ENCODE data around the gene SAMD11. TPM values are rescaled to one million over a fixed set of nuclear protein-coding genes. Genes with fewer than 3 reads are reported as not detected.

SAMD11 gene
- total and polyA plus RNA-seq, 4 donors = 0.51 to 4.1 (median 1.3) TPM

DNA sequence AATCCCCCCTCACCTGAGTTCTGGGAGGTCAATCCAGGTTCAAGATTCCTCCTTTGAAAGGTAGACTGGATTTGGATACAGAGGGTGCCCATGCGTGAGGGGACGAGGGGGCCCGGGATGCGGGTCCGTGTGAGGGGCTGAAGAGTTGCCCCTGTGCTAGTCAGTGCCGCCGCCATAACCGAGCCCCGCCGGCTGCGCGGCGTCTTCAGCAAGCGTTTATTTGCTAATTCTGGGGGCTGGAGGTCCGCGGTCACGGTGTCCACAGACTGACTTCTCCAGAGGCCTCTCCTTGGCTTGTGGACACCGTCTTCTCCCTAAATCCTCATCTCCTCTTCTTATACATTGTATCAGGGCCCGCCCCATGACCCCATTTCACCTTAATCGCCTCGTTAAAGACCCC, 20.9 kb upstream of the SAMD11 start:
- Histone ChIP-seq H3K27ac (ENCODE audit: low read depth in 1 of 2, low read length in 2 of 2) (no peak overlapping the region), H3K9me3 (ENCODE audit: control insufficient read depth in 4 of 4, low read length in 3 of 4) (no peaks in the 10 kb centered on the region), H3K4me3 (ENCODE audit: low read depth in 1 of 3, low read length in 3 of 3) (no peak overlapping the region), H3K27me3 (ENCODE audit: control insufficient read depth in 4 of 4, insufficient read depth in 4 of 4, low read length in 3 of 4) (peaks cover 0 to 3% (median 0%) of the 10 kb centered on the region in 4 donors), H3K4me1 (ENCODE audit: control insufficient read depth in 4 of 4, insufficient read depth in 4 of 4, low read length in 3 of 4) (peaks cover 0 to 3% (median 2%) of the 10 kb centered on the region in 4 donors), H3K36me3 (ENCODE audit: control insufficient read depth in 4 of 4, insufficient read depth in 3 of 4, low read depth in 1 of 4, low read length in 3 of 4) (no peaks in the 10 kb centered on the region), H3K9ac (ENCODE audit: low read depth in 1 of 2, low read length in 2 of 2) (no peak overlapping the region)
- DNase-seq (ENCODE audit: low spot score) = no peak
- 94% methylated on average over 21 of the region's 21 CpGs for WGBS
- TF ChIP-seq GABPA (IDR thresholded peaks at IDR 0.05 in 1 of 2, conservative IDR thresholded peaks at IDR 0.05 in 1 of 2) = no peak
- TF ChIP-seq SP1 (IDR thresholded peaks at IDR 0.05) = no peak
- no peak for TF ChIP-seq HNF4A (conservative IDR thresholded peaks at IDR 0.05)
- TF ChIP-seq HNF4G (IDR thresholded peaks at IDR 0.05) = no peak
- no peak for TF ChIP-seq FOXA1 (IDR thresholded peaks at IDR 0.05)
- no peak for TF ChIP-seq EGR1 (IDR thresholded peaks at IDR 0.05; ENCODE audit: low read depth in 2 of 2)
- no peak for TF ChIP-seq RXRA (IDR thresholded peaks at IDR 0.05)
- no peak for TF ChIP-seq ZBTB33 (IDR thresholded peaks at IDR 0.05)
- no peak for TF ChIP-seq TAF1 (conservative IDR thresholded peaks at IDR 0.05)
- TF ChIP-seq ATF3 (IDR thresholded peaks at IDR 0.05) = no peak

DNA sequence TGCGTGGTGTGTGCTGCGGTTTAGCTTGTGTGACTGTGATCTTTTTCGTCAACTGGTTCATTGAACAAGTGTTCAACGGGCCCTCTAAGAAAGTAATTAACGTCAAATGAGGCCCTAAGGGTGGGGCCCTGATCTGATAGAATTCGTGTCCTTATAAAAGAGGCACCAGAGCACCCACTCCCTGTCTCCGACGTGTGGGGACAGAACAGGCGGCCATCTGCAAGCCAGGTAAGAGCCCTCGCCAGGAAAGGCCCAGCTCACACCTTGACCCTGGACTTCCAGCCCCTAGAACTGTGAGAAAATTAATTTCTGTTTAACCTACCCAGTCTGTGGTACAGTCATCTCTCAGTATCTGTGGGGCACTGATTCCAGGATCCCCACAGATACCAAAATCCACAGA, 20.4 kb upstream of the SAMD11 start:
- H3K36me3 ChIP-seq (ENCODE audit: control insufficient read depth in 4 of 4, insufficient read depth in 3 of 4, low read depth in 1 of 4, low read length in 3 of 4) = no peaks in the 10 kb centered on the region
- TF ChIP-seq, protein P1, sequence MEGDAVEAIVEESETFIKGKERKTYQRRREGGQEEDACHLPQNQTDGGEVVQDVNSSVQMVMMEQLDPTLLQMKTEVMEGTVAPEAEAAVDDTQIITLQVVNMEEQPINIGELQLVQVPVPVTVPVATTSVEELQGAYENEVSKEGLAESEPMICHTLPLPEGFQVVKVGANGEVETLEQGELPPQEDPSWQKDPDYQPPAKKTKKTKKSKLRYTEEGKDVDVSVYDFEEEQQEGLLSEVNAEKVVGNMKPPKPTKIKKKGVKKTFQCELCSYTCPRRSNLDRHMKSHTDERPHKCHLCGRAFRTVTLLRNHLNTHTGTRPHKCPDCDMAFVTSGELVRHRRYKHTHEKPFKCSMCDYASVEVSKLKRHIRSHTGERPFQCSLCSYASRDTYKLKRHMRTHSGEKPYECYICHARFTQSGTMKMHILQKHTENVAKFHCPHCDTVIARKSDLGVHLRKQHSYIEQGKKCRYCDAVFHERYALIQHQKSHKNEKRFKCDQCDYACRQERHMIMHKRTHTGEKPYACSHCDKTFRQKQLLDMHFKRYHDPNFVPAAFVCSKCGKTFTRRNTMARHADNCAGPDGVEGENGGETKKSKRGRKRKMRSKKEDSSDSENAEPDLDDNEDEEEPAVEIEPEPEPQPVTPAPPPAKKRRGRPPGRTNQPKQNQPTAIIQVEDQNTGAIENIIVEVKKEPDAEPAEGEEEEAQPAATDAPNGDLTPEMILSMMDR (IDR thresholded peaks at IDR 0.05; ENCODE audit: low read depth, low read length, missing input control) = no peak
- TF ChIP-seq RAD21 (IDR thresholded peaks at IDR 0.05) = no peak
- TF ChIP-seq ATF3 (IDR thresholded peaks at IDR 0.05) = no peak
- TF ChIP-seq JUND (IDR thresholded peaks at IDR 0.05) = no peak
- TF ChIP-seq, protein P2, sequence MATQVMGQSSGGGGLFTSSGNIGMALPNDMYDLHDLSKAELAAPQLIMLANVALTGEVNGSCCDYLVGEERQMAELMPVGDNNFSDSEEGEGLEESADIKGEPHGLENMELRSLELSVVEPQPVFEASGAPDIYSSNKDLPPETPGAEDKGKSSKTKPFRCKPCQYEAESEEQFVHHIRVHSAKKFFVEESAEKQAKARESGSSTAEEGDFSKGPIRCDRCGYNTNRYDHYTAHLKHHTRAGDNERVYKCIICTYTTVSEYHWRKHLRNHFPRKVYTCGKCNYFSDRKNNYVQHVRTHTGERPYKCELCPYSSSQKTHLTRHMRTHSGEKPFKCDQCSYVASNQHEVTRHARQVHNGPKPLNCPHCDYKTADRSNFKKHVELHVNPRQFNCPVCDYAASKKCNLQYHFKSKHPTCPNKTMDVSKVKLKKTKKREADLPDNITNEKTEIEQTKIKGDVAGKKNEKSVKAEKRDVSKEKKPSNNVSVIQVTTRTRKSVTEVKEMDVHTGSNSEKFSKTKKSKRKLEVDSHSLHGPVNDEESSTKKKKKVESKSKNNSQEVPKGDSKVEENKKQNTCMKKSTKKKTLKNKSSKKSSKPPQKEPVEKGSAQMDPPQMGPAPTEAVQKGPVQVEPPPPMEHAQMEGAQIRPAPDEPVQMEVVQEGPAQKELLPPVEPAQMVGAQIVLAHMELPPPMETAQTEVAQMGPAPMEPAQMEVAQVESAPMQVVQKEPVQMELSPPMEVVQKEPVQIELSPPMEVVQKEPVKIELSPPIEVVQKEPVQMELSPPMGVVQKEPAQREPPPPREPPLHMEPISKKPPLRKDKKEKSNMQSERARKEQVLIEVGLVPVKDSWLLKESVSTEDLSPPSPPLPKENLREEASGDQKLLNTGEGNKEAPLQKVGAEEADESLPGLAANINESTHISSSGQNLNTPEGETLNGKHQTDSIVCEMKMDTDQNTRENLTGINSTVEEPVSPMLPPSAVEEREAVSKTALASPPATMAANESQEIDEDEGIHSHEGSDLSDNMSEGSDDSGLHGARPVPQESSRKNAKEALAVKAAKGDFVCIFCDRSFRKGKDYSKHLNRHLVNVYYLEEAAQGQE (IDR thresholded peaks at IDR 0.05) = no peak
- no peak for TF ChIP-seq NR2F2 (IDR thresholded peaks at IDR 0.05)
- no peak for TF ChIP-seq MAX (IDR thresholded peaks at IDR 0.05)
- no peak for TF ChIP-seq FOXA2 (IDR thresholded peaks at IDR 0.05)
- TF ChIP-seq EGR1 (IDR thresholded peaks at IDR 0.05; ENCODE audit: low read depth in 2 of 2) = no peak
- TF ChIP-seq SP1 (IDR thresholded peaks at IDR 0.05) = no peak
- no peak for TF ChIP-seq ZBTB33 (IDR thresholded peaks at IDR 0.05)
- no peak for TF ChIP-seq GABPA (IDR thresholded peaks at IDR 0.05 in 1 of 2, conservative IDR thresholded peaks at IDR 0.05 in 1 of 2)
- no peak for TF ChIP-seq YY1 (IDR thresholded peaks at IDR 0.05)
- TF ChIP-seq TAF1 (conservative IDR thresholded peaks at IDR 0.05) = no peak
- TF ChIP-seq FOXA1 (IDR thresholded peaks at IDR 0.05) = no peak
- TF ChIP-seq RXRA (IDR thresholded peaks at IDR 0.05) = no peak
- no peak for TF ChIP-seq HNF4A (conservative IDR thresholded peaks at IDR 0.05)
- no peak for TF ChIP-seq HNF4G (IDR thresholded peaks at IDR 0.05)
- H3K27ac ChIP-seq (ENCODE audit: low read depth in 1 of 2, low read length in 2 of 2) = no peak overlapping the region
- peaks cover 0 to 3% (median 2%) of the 10 kb centered on the region in 4 donors for H3K4me1 ChIP-seq (ENCODE audit: control insufficient read depth in 4 of 4, insufficient read depth in 4 of 4, low read length in 3 of 4)
- DNase-seq (ENCODE audit: low spot score) = no peak
- H3K27me3 ChIP-seq (ENCODE audit: control insufficient read depth in 4 of 4, insufficient read depth in 4 of 4, low read length in 3 of 4) = peaks cover 0 to 3% (median under 1%) of the 10 kb centered on the region in 4 donors
- no peak overlapping the region for H3K9ac ChIP-seq (ENCODE audit: low read depth in 1 of 2, low read length in 2 of 2)
- H3K9me3 ChIP-seq (ENCODE audit: control insufficient read depth in 4 of 4, low read length in 3 of 4) = no peaks in the 10 kb centered on the region
- 93% methylated on average over 10 of the region's 10 CpGs for WGBS
- H3K4me3 ChIP-seq (ENCODE audit: low read depth in 1 of 3, low read length in 3 of 3) = no peak overlapping the region
